COLO668 (cell line): ENCODE measurements around the gene PLCB4.

Experiments used
- DNase-seq: peaks from one replicate; lab custom pipeline; 2025; ENCODE audit not compliant: unreplicated experiment; lab: John Stamatoyannopoulos, UW

PLCB4 gene

GRCh38 chr20:9059931-9060330, 9.0 kb upstream of the PLCB4 start:
- no peak for DNase-seq

GRCh38 chr20:9061434-9061833, 7.5 kb upstream of the PLCB4 start:
- no peak for DNase-seq

- no peak for DNase-seq
Measured at GRCh38 chr20:9062066-9062465, 6.8 kb upstream of the PLCB4 start.

- DNase-seq, result no peak
Measured at GRCh38 chr20:9066191-9066590, 2.7 kb upstream of the PLCB4 start.

- no peak for DNase-seq
Measured at GRCh38 chr20:9068233-9068801, 570 bp upstream of the PLCB4 start.

GRCh38 chr20:9070304-9070703, 1.4 kb downstream of the PLCB4 start:
- no peak for DNase-seq

- DNase-seq, result no peak
Measured at GRCh38 chr20:9071976-9072726, 3.3 kb downstream of the PLCB4 start.

GRCh38 chr20:9072861-9073500, 4.1 kb downstream of the PLCB4 start:
- DNase-seq, result no peak

- DNase-seq, result no peak
Measured at GRCh38 chr20:9075264-9076095, 6.6 kb downstream of the PLCB4 start.

- no peak for DNase-seq
Measured at GRCh38 chr20:9076440-9076839, 7.6 kb downstream of the PLCB4 start.

- DNase-seq, result no peak
Measured at GRCh38 chr20:9078826-9079731, 10.2 kb downstream of the PLCB4 start.

GRCh38 chr20:9081423-9081966, 12.6 kb downstream of the PLCB4 start:
- DNase-seq, result no peak

GRCh38 chr20:9082741-9083140, 13.9 kb downstream of the PLCB4 start:
- DNase-seq, result no peak

GRCh38 chr20:9087531-9088217, 18.8 kb downstream of the PLCB4 start:
- no peak for DNase-seq

- no peak for DNase-seq
Measured at GRCh38 chr20:9088556-9088955, 19.7 kb downstream of the PLCB4 start.

- no peak for DNase-seq
Measured at GRCh38 chr20:9092113-9092512, 23.2 kb downstream of the PLCB4 start.

- DNase-seq, result no peak
Measured at GRCh38 chr20:9092655-9093054, 23.8 kb downstream of the PLCB4 start.

- no peak for DNase-seq
Measured at GRCh38 chr20:9093218-9093957, 24.5 kb downstream of the PLCB4 start.

GRCh38 chr20:9099372-9099771, 30.5 kb downstream of the PLCB4 start:
- no peak for DNase-seq
